ENCODE results near the gene ELOB. TPM values are rescaled to one million over a fixed set of nuclear protein-coding genes. Genes with fewer than 3 reads are reported as not detected.

Gene ELOB
- total and polyA plus RNA-seq, 2 experiments from 2014 or later = 255 to 642 TPM

DNA sequence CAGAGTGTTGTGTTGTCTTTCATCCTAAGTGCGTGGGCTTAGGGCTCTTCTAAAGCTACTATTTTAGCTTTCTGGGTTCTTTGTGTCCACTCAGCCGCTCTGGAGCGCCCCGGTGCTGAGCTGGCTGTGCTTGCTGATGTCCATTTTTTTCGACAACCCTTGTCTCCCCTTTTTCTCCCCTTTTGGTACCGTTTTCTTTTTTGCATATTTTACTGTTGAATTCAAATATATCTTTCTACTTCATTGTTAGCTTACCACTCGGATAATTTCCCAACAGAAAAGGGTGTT, 23.4 kb downstream of the ELOB start:
- WGBS (ENCODE audit: low lambda C conversion rate, missing lambda C conversion rate) = 2% methylated on average over 7 of the region's 7 CpGs
- no peak for DNase-seq (ENCODE audit: low spot score)

DNA sequence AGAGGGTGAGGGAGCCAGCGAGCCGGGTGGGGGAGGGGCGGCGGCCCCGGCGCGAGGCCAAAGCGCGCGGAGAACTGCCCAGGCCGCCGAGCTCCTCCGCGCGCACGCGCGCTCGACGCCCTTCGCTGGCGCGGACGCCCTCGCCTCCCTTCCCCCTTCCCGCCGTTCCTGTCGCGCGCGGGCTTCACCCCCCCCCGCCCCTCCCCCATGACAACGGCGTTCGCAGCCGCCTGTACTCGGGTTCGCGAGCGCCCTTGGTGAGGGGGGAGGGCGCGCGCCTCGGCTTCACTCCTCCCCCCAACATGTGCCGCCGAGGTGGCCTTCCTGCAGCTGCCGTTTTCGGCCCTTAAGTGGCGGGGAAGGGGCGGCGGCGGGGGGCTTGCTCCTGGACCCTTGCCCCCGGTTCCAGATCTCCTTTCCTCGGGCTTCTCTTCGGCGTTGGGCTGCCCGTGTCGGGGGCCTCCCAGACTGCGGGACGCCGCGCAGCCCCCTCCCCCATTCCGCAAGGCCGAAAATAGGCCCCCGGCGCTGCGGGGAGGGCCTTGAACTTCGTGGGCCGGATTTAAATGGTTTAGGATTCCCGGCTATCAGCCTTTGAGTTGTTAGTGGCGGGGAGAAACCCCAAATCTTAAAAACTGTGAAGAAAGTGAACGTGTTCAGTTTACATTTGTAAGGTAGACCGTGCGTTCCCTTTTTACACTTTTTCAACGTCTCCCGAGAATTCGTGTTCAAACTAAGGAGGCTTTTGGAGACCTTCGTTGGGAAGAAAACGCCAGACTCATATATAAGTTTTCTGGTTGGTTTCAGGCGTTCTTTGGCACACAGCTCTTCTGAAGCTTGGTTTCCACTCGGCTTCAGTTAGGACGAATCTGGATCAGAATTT, 24.0 kb downstream of the ELOB start:
- Histone ChIP-seq H3K4me2 (peak overlapping the region; percentile 95), H4K20me1 (ENCODE audit: insufficient read depth, poor library complexity, severe bottlenecking) (peaks cover 52% of the 10 kb centered on the region), H3K79me2 (peaks cover 68% of the 10 kb centered on the region), H3K9me3 (ENCODE audit: low read depth) (no peaks in the 10 kb centered on the region), H3K27ac (peak overlapping the region; percentile 98), H3K27me3 (no peaks in the 10 kb centered on the region), H3K4me3 (peak overlapping the region; percentile 52), H3K36me3 (replicated peaks; ENCODE audit: insufficient read depth, low read depth) (no peaks in the 10 kb centered on the region), H3K4me1 (ENCODE audit: insufficient read depth) (peaks cover 29% of the 10 kb centered on the region), H2AFZ (no peak overlapping the region), H3K9me2 (replicated peaks; ENCODE audit: insufficient read depth) (no peaks in the 10 kb centered on the region)
- peak; percentile 94 for DNase-seq (ENCODE audit: low spot score)
- no peak for TF ChIP-seq EZH2 (IDR thresholded peaks at IDR 0.05; ENCODE audit: borderline replicate concordance)
- TF ChIP-seq, protein P1, sequence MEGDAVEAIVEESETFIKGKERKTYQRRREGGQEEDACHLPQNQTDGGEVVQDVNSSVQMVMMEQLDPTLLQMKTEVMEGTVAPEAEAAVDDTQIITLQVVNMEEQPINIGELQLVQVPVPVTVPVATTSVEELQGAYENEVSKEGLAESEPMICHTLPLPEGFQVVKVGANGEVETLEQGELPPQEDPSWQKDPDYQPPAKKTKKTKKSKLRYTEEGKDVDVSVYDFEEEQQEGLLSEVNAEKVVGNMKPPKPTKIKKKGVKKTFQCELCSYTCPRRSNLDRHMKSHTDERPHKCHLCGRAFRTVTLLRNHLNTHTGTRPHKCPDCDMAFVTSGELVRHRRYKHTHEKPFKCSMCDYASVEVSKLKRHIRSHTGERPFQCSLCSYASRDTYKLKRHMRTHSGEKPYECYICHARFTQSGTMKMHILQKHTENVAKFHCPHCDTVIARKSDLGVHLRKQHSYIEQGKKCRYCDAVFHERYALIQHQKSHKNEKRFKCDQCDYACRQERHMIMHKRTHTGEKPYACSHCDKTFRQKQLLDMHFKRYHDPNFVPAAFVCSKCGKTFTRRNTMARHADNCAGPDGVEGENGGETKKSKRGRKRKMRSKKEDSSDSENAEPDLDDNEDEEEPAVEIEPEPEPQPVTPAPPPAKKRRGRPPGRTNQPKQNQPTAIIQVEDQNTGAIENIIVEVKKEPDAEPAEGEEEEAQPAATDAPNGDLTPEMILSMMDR (IDR thresholded peaks at IDR 0.05; ENCODE audit: poor library complexity) = no peak
- no peak for TF ChIP-seq EZH2phosphoT487 (IDR thresholded peaks at IDR 0.05; ENCODE audit: low read depth, severe bottlenecking, unreplicated experiment)
- WGBS (ENCODE audit: low lambda C conversion rate, missing lambda C conversion rate) = 2% methylated on average over 24 of the region's 82 CpGs

More for the DNA sequence above, 23.4 kb downstream of the ELOB start:
- peak overlapping the region; percentile 98 for H3K27ac ChIP-seq
- H3K4me1 ChIP-seq (ENCODE audit: insufficient read depth) = peaks cover 29% of the 10 kb centered on the region
- H3K4me2 ChIP-seq = peak overlapping the region; percentile 95
- peaks cover 73% of the 10 kb centered on the region for H3K79me2 ChIP-seq
- H3K36me3 ChIP-seq (replicated peaks; ENCODE audit: insufficient read depth, low read depth) = peaks cover under 1% of the 10 kb centered on the region
- no peak for TF ChIP-seq EZH2phosphoT487 (IDR thresholded peaks at IDR 0.05; ENCODE audit: low read depth, severe bottlenecking, unreplicated experiment)
- TF ChIP-seq, protein P1 (IDR thresholded peaks at IDR 0.05; ENCODE audit: poor library complexity) = no peak
- no peak for TF ChIP-seq EZH2 (IDR thresholded peaks at IDR 0.05; ENCODE audit: borderline replicate concordance)
- no peaks in the 10 kb centered on the region for H3K9me3 ChIP-seq (ENCODE audit: low read depth)
- no peaks in the 10 kb centered on the region for H3K27me3 ChIP-seq
- no peaks in the 10 kb centered on the region for H3K9me2 ChIP-seq (replicated peaks; ENCODE audit: insufficient read depth)
- H3K4me3 ChIP-seq = peak overlapping the region; percentile 52
- peaks cover 58% of the 10 kb centered on the region for H4K20me1 ChIP-seq (ENCODE audit: insufficient read depth, poor library complexity, severe bottlenecking)
- no peak overlapping the region for H2AFZ ChIP-seq

DNA sequence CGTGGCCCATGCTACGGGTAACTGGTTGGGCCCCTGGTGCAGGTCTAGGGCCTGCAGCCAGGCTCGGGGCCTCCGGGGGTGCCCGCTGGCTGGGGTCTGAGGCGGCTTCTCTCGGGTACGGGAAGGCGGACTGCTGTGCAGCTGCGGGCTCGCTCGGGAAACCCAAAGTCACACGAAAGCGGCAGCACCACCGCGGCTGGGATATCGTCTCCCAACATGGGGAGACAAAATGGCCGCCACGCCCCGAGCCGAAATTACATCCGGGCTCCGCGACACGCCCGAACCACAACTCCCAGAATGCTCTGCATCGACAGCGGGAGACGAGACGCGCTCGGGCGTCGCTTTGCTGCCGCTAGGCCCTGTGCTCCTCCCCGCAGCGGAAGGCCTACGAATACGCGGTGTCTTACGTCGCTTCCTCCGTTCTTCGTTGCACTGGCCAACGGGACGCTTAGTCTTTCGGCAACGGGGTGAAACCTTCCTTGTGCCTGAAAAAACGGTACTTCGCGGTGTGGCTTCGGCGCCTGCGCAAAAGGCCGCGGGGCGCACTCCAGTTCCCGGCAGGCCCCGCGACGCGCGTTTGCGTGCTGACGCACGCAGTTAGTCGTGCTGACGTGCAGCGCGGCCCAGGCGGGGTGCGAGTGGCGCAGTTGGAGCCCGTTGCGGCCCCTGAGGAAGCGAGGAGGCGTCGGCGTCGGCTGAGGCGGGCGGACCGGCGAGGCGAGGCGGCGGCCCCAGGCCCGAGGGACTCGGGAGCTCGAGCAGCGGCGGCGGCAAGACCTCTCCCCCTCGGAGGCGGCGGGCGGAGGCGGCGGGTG, 24.8 kb downstream of the ELOB start, which contains the start of gene SRRM2:
SRRM2 (plus strand) TSS at position 604 of the 815 bp plus-strand sequence. CDS start 3,727 bp downstream, outside the sequence.
- peaks cover 44% of the 10 kb centered on the region for H4K20me1 ChIP-seq (ENCODE audit: insufficient read depth, poor library complexity, severe bottlenecking)
- H3K27me3 ChIP-seq = no peaks in the 10 kb centered on the region
- H2AFZ ChIP-seq = peak within 1 kb of the TSS; percentile 67
- peaks cover 29% of the 10 kb centered on the region for H3K4me1 ChIP-seq (ENCODE audit: insufficient read depth)
- peak; percentile 98 for DNase-seq (ENCODE audit: low spot score)
- WGBS (ENCODE audit: low lambda C conversion rate, missing lambda C conversion rate) = 1% methylated on average over 89 of the region's 99 CpGs
- H3K79me2 ChIP-seq = peaks cover 59% of the 10 kb centered on the region
- TF ChIP-seq EZH2phosphoT487 (IDR thresholded peaks at IDR 0.05; ENCODE audit: low read depth, severe bottlenecking, unreplicated experiment) (no peak), EZH2 (IDR thresholded peaks at IDR 0.05; ENCODE audit: borderline replicate concordance) (no peak)
- TF ChIP-seq, protein P1 (IDR thresholded peaks at IDR 0.05; ENCODE audit: poor library complexity) = no peak
- no peaks in the 10 kb centered on the region for H3K36me3 ChIP-seq (replicated peaks; ENCODE audit: insufficient read depth, low read depth)
- peak within 1 kb of the TSS; percentile 95 for H3K4me2 ChIP-seq
- no peaks in the 10 kb centered on the region for H3K9me3 ChIP-seq (ENCODE audit: low read depth)
- peak within 1 kb of the TSS; percentile 98 for H3K27ac ChIP-seq
- H3K4me3 ChIP-seq = peak within 1 kb of the TSS; percentile 52
- no peaks in the 10 kb centered on the region for H3K9me2 ChIP-seq (replicated peaks; ENCODE audit: insufficient read depth)

All from hepatocyte (in vitro differentiated cells).